OCI-LY7 (cell line): Measurements from ENCODE around the gene STAT4.

ENCODE experiments used
- CTCF ChIP-seq: fragments of 200-600 bp; sonication (generic); conservative IDR thresholded peaks from 2 replicates; pipeline ENCODE4 v1.5.1; 2014; ENCODE audit warnings: mild to moderate bottlenecking, antibody characterized with exemption, low read length, moderate library complexity, mixed read lengths
- EZH2phosphoT487 ChIP-seq: fragments of 200-600 bp; sonication (generic); IDR thresholded peaks from 2 replicates; pipeline ENCODE4 v1.6.1; 2018; ENCODE audit warnings: low read depth, borderline replicate concordance, mild to moderate bottlenecking, mixed run types, antibody characterized with exemption, low read length, moderate library complexity, mixed read lengths

DNA sequence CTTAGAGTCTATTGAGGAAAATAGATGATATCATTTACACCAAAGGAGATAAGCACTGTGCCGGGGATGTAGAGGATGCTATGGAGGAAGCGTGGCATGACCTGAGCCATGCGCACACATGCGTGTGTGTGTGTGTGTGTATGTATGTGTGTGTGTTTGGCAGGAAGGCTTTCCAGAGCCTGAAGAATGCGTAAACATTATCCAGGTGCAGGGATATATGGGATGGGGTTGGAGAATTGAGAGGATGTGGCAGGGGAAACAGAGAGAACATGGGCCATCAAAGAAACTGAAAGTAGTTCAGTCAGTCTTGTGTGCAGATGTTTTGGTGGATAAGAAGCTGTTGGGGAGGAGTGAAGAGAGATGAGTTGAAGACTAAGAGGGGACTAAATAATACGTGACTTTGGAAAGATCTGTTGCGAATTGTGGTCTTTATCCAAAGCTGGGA lies 127.5 kb downstream of the STAT4 start:
- TF ChIP-seq CTCF (no peak), EZH2phosphoT487 (no peak)
